Measurements from ENCODE around the gene MTG1.

The MTG1 gene

GRCh38 chr10:133457100-133457841 lies 63.3 kb downstream of the MTG1 start:
- Histone ChIP-seq H3K4me1 (ENCODE audit: control insufficient read depth, insufficient read depth, low read length) (no peaks in the 10 kb centered on the region), H3K27me3 (ENCODE audit: control insufficient read depth, insufficient read depth, low read length) (no peaks in the 10 kb centered on the region), H3K4me3 (ENCODE audit: low read length) (no peak overlapping the region), H3K36me3 (ENCODE audit: control insufficient read depth, insufficient read depth, low read length) (no peaks in the 10 kb centered on the region), H3K9me3 (ENCODE audit: control insufficient read depth, low read length) (no peaks in the 10 kb centered on the region), H3K9ac (ENCODE audit: low read length) (no peak overlapping the region)

- H3K9ac ChIP-seq (ENCODE audit: low read length) = no peak overlapping the region
- H3K27me3 ChIP-seq (ENCODE audit: control insufficient read depth, insufficient read depth, low read length) = no peaks in the 10 kb centered on the region
- no peaks in the 10 kb centered on the region for H3K9me3 ChIP-seq (ENCODE audit: control insufficient read depth, low read length)
- no peaks in the 10 kb centered on the region for H3K36me3 ChIP-seq (ENCODE audit: control insufficient read depth, insufficient read depth, low read length)
- H3K4me3 ChIP-seq (ENCODE audit: low read length) = no peak overlapping the region
- no peaks in the 10 kb centered on the region for H3K4me1 ChIP-seq (ENCODE audit: control insufficient read depth, insufficient read depth, low read length)
These were observed 64.2 kb downstream of the MTG1 start for GRCh38 chr10:133458021-133458709.

- Histone ChIP-seq H3K36me3 (ENCODE audit: control insufficient read depth, insufficient read depth, low read length) (no peaks in the 10 kb centered on the region), H3K9me3 (ENCODE audit: control insufficient read depth, low read length) (no peaks in the 10 kb centered on the region), H3K4me3 (ENCODE audit: low read length) (no peak overlapping the region), H3K27me3 (ENCODE audit: control insufficient read depth, insufficient read depth, low read length) (no peaks in the 10 kb centered on the region), H3K4me1 (ENCODE audit: control insufficient read depth, insufficient read depth, low read length) (no peaks in the 10 kb centered on the region), H3K9ac (ENCODE audit: low read length) (no peak overlapping the region)
These were observed 64.9 kb downstream of the MTG1 start for GRCh38 chr10:133458710-133459453.

- Histone ChIP-seq H3K9me3 (ENCODE audit: control insufficient read depth, low read length) (no peaks in the 10 kb centered on the region), H3K27me3 (ENCODE audit: control insufficient read depth, insufficient read depth, low read length) (no peaks in the 10 kb centered on the region), H3K36me3 (ENCODE audit: control insufficient read depth, insufficient read depth, low read length) (no peaks in the 10 kb centered on the region), H3K9ac (ENCODE audit: low read length) (no peak overlapping the region), H3K4me1 (ENCODE audit: control insufficient read depth, insufficient read depth, low read length) (no peaks in the 10 kb centered on the region), H3K4me3 (ENCODE audit: low read length) (no peak overlapping the region)
These were observed 65.7 kb downstream of the MTG1 start for GRCh38 chr10:133459454-133460207.

- Histone ChIP-seq H3K9ac (ENCODE audit: low read length) (no peak overlapping the region), H3K27me3 (ENCODE audit: control insufficient read depth, insufficient read depth, low read length) (no peaks in the 10 kb centered on the region), H3K36me3 (ENCODE audit: control insufficient read depth, insufficient read depth, low read length) (no peaks in the 10 kb centered on the region), H3K4me1 (ENCODE audit: control insufficient read depth, insufficient read depth, low read length) (no peaks in the 10 kb centered on the region), H3K4me3 (ENCODE audit: low read length) (no peak overlapping the region), H3K9me3 (ENCODE audit: control insufficient read depth, low read length) (no peaks in the 10 kb centered on the region)
These were observed 66.3 kb downstream of the MTG1 start for GRCh38 chr10:133460208-133460769.

GRCh38 chr10:133461027-133461426 lies 67.1 kb downstream of the MTG1 start:
- H3K9me3 ChIP-seq (ENCODE audit: control insufficient read depth, low read length) = no peaks in the 10 kb centered on the region
- H3K36me3 ChIP-seq (ENCODE audit: control insufficient read depth, insufficient read depth, low read length) = no peaks in the 10 kb centered on the region
- no peaks in the 10 kb centered on the region for H3K4me1 ChIP-seq (ENCODE audit: control insufficient read depth, insufficient read depth, low read length)
- H3K9ac ChIP-seq (ENCODE audit: low read length) = no peak overlapping the region
- H3K27me3 ChIP-seq (ENCODE audit: control insufficient read depth, insufficient read depth, low read length) = no peaks in the 10 kb centered on the region
- no peak overlapping the region for H3K4me3 ChIP-seq (ENCODE audit: low read length)

GRCh38 chr10:133461841-133462240 lies 67.9 kb downstream of the MTG1 start:
- Histone ChIP-seq H3K36me3 (ENCODE audit: control insufficient read depth, insufficient read depth, low read length) (no peaks in the 10 kb centered on the region), H3K4me3 (ENCODE audit: low read length) (no peak overlapping the region), H3K27me3 (ENCODE audit: control insufficient read depth, insufficient read depth, low read length) (no peaks in the 10 kb centered on the region), H3K9ac (ENCODE audit: low read length) (no peak overlapping the region), H3K4me1 (ENCODE audit: control insufficient read depth, insufficient read depth, low read length) (no peaks in the 10 kb centered on the region), H3K9me3 (ENCODE audit: control insufficient read depth, low read length) (no peaks in the 10 kb centered on the region)

- no peaks in the 10 kb centered on the region for H3K9me3 ChIP-seq (ENCODE audit: control insufficient read depth, low read length)
These were observed 68.8 kb downstream of the MTG1 start for GRCh38 chr10:133462512-133463305.

GRCh38 chr10:133464582-133465031 lies 70.7 kb downstream of the MTG1 start:
- Histone ChIP-seq H3K4me1 (ENCODE audit: control insufficient read depth, insufficient read depth, low read length) (no peaks in the 10 kb centered on the region), H3K9me3 (ENCODE audit: control insufficient read depth, low read length) (no peaks in the 10 kb centered on the region), H3K9ac (ENCODE audit: low read length) (no peak overlapping the region), H3K4me3 (ENCODE audit: low read length) (no peak overlapping the region), H3K36me3 (ENCODE audit: control insufficient read depth, insufficient read depth, low read length) (no peaks in the 10 kb centered on the region), H3K27me3 (ENCODE audit: control insufficient read depth, insufficient read depth, low read length) (no peaks in the 10 kb centered on the region)

More at GRCh38 chr10:133462512-133463305, 68.8 kb downstream of the MTG1 start:
- H3K36me3 ChIP-seq (ENCODE audit: control insufficient read depth, insufficient read depth, low read length) = no peaks in the 10 kb centered on the region
- no peak overlapping the region for H3K9ac ChIP-seq (ENCODE audit: low read length)
- H3K27me3 ChIP-seq (ENCODE audit: control insufficient read depth, insufficient read depth, low read length) = no peaks in the 10 kb centered on the region
- H3K4me1 ChIP-seq (ENCODE audit: control insufficient read depth, insufficient read depth, low read length) = no peaks in the 10 kb centered on the region
- H3K4me3 ChIP-seq (ENCODE audit: low read length) = no peak overlapping the region

- Histone ChIP-seq H3K9me3 (ENCODE audit: control insufficient read depth, low read length) (no peaks in the 10 kb centered on the region), H3K4me1 (ENCODE audit: control insufficient read depth, insufficient read depth, low read length) (no peaks in the 10 kb centered on the region), H3K27me3 (ENCODE audit: control insufficient read depth, insufficient read depth, low read length) (no peaks in the 10 kb centered on the region), H3K4me3 (ENCODE audit: low read length) (no peak overlapping the region), H3K9ac (ENCODE audit: low read length) (no peak overlapping the region), H3K36me3 (ENCODE audit: control insufficient read depth, insufficient read depth, low read length) (no peaks in the 10 kb centered on the region)
These were observed 71.4 kb downstream of the MTG1 start for GRCh38 chr10:133465191-133465949.
